ENCODE measurements around the gene RFX3. TPM values are rescaled to one million over a fixed set of nuclear protein-coding genes. Genes with fewer than 3 reads are reported as not detected.
A peak's percentile ranks its signal among the peaks of the same experiment; 100 is the strongest.

The RFX3 gene
- total RNA-seq, 1 experiment from 2014 or later = 9.9 TPM

DNA sequence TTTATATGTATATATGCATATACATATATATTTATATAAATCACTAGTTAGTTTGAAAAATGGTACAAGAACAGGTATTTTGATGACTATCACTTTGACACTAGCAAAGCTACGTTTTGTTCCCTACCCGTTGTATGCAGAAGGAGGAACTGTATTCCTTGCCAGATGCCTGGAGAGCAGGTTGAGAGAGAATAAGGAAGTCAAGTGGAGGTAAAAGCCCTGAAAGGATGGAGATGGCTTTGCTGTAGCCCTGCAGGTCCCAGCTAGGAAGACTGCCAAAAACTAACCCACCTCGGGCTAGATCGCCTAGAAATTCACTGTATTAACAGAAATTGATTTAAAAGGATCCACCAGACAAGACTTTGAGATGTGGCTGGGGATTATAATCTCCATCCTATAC, 229.3 kb downstream of the RFX3 start:
- no peak overlapping the region for H4K91ac ChIP-seq (ENCODE audit: insufficient read length, low read depth, low read length)
- H2BK12ac ChIP-seq (ENCODE audit: insufficient read length, low read depth, low read length) = no peak overlapping the region
- H3K79me2 ChIP-seq (ENCODE audit: insufficient read depth, low read length) = no peaks in the 10 kb centered on the region
- no peak overlapping the region for H2BK15ac ChIP-seq (ENCODE audit: low read depth, low read length)
- no peaks in the 10 kb centered on the region for H3K9me3 Mint-ChIP-seq
- H3T11ph ChIP-seq (ENCODE audit: low read length) = no peak overlapping the region
- H3K4me3 Mint-ChIP-seq = no peak overlapping the region
- no peaks in the 10 kb centered on the region for H4K20me1 ChIP-seq (ENCODE audit: control insufficient read depth, insufficient read depth, insufficient read length)
- H3K79me1 ChIP-seq (ENCODE audit: insufficient read depth, low read depth, low read length, poor library complexity, severe bottlenecking) = no peaks in the 10 kb centered on the region
- no peak overlapping the region for H2AFZ ChIP-seq (ENCODE audit: low read length)
- H3K27me3 ChIP-seq (ENCODE audit: insufficient read depth, low read length) = no peaks in the 10 kb centered on the region
- DNase-seq = no peak
- H3K4ac ChIP-seq (ENCODE audit: low read depth, low read length) = no peak overlapping the region
- H3K4me1 ChIP-seq (ENCODE audit: insufficient read depth, low read length) = no peaks in the 10 kb centered on the region
- H3K9me3 ChIP-seq (ENCODE audit: control insufficient read depth, low read depth, low read length) = no peaks in the 10 kb centered on the region
- H2BK20ac ChIP-seq (ENCODE audit: low read depth, low read length, poor library complexity, severe bottlenecking) = no peak overlapping the region
- WGBS (ENCODE audit: extremely low coverage, insufficient read length, low lambda C conversion rate) = no CpG with 5 or more reads among the region's 4 CpGs
- peaks cover 5 to 10% of the 10 kb centered on the region in 2 experiments for H3K4me1 Mint-ChIP-seq
- H3K27ac ChIP-seq (ENCODE audit: insufficient read length, low read depth, low read length) = no peak overlapping the region
- no peak overlapping the region for H3K23ac ChIP-seq (ENCODE audit: insufficient read length, low read depth, low read length)
- H2AK5ac ChIP-seq (ENCODE audit: insufficient read length, low read length) = no peak overlapping the region
- peaks cover 1 to 8% (median 6%) of the 10 kb centered on the region in 3 experiments; a peak in 6 of 7 replicates for H3K36me3 Mint-ChIP-seq (ENCODE audit: insufficient read depth in 1 of 3, low read depth in 3 of 3)
- H3K27me3 Mint-ChIP-seq (ENCODE audit: low read depth) = no peaks in the 10 kb centered on the region
- no peak overlapping the region for H3K56ac ChIP-seq (ENCODE audit: insufficient read length, low read depth, low read length)
- TF ChIP-seq, protein P1, sequence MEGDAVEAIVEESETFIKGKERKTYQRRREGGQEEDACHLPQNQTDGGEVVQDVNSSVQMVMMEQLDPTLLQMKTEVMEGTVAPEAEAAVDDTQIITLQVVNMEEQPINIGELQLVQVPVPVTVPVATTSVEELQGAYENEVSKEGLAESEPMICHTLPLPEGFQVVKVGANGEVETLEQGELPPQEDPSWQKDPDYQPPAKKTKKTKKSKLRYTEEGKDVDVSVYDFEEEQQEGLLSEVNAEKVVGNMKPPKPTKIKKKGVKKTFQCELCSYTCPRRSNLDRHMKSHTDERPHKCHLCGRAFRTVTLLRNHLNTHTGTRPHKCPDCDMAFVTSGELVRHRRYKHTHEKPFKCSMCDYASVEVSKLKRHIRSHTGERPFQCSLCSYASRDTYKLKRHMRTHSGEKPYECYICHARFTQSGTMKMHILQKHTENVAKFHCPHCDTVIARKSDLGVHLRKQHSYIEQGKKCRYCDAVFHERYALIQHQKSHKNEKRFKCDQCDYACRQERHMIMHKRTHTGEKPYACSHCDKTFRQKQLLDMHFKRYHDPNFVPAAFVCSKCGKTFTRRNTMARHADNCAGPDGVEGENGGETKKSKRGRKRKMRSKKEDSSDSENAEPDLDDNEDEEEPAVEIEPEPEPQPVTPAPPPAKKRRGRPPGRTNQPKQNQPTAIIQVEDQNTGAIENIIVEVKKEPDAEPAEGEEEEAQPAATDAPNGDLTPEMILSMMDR (conservative IDR thresholded peaks at IDR 0.05) = no peak
- H3K23me2 ChIP-seq (ENCODE audit: insufficient read length, low read depth, low read length, poor library complexity, severe bottlenecking) = no peaks in the 10 kb centered on the region
- H4K8ac ChIP-seq (replicated peaks; ENCODE audit: insufficient read length, low read depth, low read length) = no peak overlapping the region
- H3K9ac ChIP-seq (ENCODE audit: extremely low read depth, insufficient read length, low read length) = no peak overlapping the region
- H3K4me2 ChIP-seq (ENCODE audit: insufficient read depth, insufficient read length, low read length) = no peak overlapping the region
- no peak overlapping the region for H3K18ac ChIP-seq (ENCODE audit: insufficient read length, low read depth, low read length)
- H2BK5ac ChIP-seq (ENCODE audit: insufficient read length, low read length) = no peak overlapping the region
- no peak overlapping the region for H2BK120ac ChIP-seq (ENCODE audit: low read depth, low read length, poor library complexity, severe bottlenecking)
- H3K14ac ChIP-seq (ENCODE audit: insufficient read depth, low read length) = no peak overlapping the region
- no peak overlapping the region for H4K5ac ChIP-seq (ENCODE audit: insufficient read length, low read depth, low read length)
- peak overlapping the region in 1 of 3 experiments; percentile 12; a peak in 1 of 7 replicates for H3K27ac Mint-ChIP-seq

Data from H9 (cell line).